Parathyroid adenoma (tissue), 2 donors: ENCODE measurements around the gene DNAAF8.

ENCODE experiments used
- H2AFZ ChIP-seq: fragments of 300-600 bp; sonication (generic); one replicate; pipeline ENCODE4 v1.7.0; 2017; ENCODE audit warnings: antibody characterized with exemption, mild to moderate bottlenecking
- H3K27ac ChIP-seq: fragments of 300-600 bp; sonication (generic); one replicate; pipeline ENCODE4 v1.7.0; 2017
- H3K27me3 ChIP-seq: fragments of 300-600 bp; sonication (generic); one replicate; pipeline ENCODE4 v1.7.0; 2017; ENCODE audit warnings: low read length; ENCODE audit not compliant: control insufficient read depth, insufficient read depth
- H3K36me3 ChIP-seq: fragments of 300-600 bp; sonication (generic); one replicate; pipeline ENCODE4 v1.7.0; 2017; ENCODE audit warnings: low read length; ENCODE audit not compliant: control insufficient read depth, insufficient read depth
- H3K4me1 ChIP-seq: fragments of 300-600 bp; sonication (generic); one replicate; pipeline ENCODE4 v1.7.0; 2017; ENCODE audit warnings: control low read depth
- H3K4me2 ChIP-seq: fragments of 300-600 bp; sonication (generic); one replicate; pipeline ENCODE4 v1.7.0; 2017; ENCODE audit warnings: low read length
- H3K4me3 ChIP-seq: fragments of 300-600 bp; sonication (generic); one replicate; pipeline ENCODE4 v1.7.0; 2017; ENCODE audit warnings: low read depth, low read length
- H3K79me2 ChIP-seq: fragments of 300-600 bp; sonication (generic); one replicate; pipeline ENCODE4 v1.7.0; 2017; ENCODE audit warnings: control low read depth
- H3K9ac ChIP-seq: fragments of 300-600 bp; sonication (generic); one replicate; pipeline ENCODE4 v1.7.0; 2017; ENCODE audit warnings: mild to moderate bottlenecking
- H3K9me3 ChIP-seq: fragments of 300-600 bp; sonication (generic); one replicate; pipeline ENCODE4 v1.7.0; 2017; ENCODE audit warnings: low read length; ENCODE audit not compliant: control insufficient read depth
- TF ChIP-seq, protein P1 (sequence below): fragments of 300-600 bp; sonication (generic); IDR thresholded peaks from one replicate; pipeline ENCODE4 v1.7.0; 2017; ENCODE audit warnings: antibody characterized with exemption, mild to moderate bottlenecking
- donor health status: primary hyperparathyroidism.

DNAAF8 gene

DNA sequence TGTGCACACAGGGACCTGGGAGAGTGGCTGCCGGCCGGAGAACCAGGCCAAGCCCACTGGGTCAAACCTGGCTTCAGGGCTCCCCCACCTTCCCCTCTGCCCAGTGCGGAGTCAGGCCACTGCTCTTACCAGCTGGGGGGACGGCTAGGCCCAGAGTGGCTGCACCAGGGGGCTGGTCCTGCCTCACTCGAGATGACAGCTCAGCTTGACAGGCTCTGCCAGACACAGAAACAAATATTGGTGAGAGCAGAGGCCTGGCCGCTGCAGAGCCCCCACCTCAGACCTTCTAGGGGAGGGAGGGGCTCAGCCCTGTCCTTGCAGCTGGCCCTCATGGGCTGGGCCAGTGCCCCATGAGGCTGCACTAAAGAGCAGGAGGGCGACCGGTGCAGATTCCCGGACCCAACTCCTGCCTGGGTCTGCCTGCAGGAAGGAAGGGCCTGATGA lies 36.5 kb upstream of the DNAAF8 start:
- H3K4me2 ChIP-seq, result no peak overlapping the region
- H2AFZ ChIP-seq, result no peak overlapping the region
- no peak overlapping the region for H3K27ac ChIP-seq
- H3K36me3 ChIP-seq, result no peaks in the 10 kb centered on the region
- H3K9ac ChIP-seq, result no peak overlapping the region
- H3K4me1 ChIP-seq, result no peaks in the 10 kb centered on the region
- H3K27me3 ChIP-seq, result no peaks in the 10 kb centered on the region
- no peaks in the 10 kb centered on the region for H3K9me3 ChIP-seq
- no peak overlapping the region for H3K4me3 ChIP-seq
- no peaks in the 10 kb centered on the region for H3K79me2 ChIP-seq
- TF ChIP-seq, protein P1, sequence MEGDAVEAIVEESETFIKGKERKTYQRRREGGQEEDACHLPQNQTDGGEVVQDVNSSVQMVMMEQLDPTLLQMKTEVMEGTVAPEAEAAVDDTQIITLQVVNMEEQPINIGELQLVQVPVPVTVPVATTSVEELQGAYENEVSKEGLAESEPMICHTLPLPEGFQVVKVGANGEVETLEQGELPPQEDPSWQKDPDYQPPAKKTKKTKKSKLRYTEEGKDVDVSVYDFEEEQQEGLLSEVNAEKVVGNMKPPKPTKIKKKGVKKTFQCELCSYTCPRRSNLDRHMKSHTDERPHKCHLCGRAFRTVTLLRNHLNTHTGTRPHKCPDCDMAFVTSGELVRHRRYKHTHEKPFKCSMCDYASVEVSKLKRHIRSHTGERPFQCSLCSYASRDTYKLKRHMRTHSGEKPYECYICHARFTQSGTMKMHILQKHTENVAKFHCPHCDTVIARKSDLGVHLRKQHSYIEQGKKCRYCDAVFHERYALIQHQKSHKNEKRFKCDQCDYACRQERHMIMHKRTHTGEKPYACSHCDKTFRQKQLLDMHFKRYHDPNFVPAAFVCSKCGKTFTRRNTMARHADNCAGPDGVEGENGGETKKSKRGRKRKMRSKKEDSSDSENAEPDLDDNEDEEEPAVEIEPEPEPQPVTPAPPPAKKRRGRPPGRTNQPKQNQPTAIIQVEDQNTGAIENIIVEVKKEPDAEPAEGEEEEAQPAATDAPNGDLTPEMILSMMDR, result no peak

DNA sequence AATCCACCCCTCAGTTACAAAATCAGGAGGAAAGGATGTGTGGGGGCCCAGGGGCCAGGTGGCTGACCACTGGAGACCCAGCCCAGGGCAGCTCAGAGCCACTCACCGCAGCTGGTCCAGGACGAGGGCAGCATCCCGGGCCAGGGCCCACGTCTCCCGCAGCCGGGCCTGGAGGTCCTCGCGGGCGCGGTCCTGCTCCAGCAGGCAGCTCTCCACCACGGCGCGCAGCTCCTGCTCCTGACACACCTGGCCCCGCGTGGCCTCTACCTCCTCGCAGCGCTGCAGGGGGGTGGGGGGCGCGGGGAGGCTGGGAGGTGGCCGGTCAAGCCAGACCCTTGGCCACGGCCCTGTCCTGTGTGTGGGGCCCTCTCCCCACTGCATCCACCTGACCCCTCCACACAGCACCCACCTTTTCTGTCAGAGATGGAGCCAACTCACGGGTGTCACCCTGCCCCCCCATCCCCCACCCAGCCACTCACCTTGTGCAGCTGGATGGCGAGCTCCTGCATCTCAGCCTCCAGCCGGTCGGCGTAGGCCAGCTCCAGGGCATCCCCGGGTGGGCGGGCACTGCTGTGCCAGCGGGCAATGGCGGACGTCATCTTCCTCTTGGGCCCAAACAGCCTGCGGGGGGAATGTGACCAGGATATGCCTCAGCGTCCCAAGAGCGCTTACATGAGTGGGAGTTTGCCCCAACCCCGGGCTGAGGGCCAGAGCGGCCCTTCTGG lies 35.9 kb upstream of the DNAAF8 start:
- no peaks in the 10 kb centered on the region for H3K79me2 ChIP-seq
- no peak overlapping the region for H3K4me2 ChIP-seq
- H3K9me3 ChIP-seq, result no peaks in the 10 kb centered on the region
- no peak overlapping the region for H2AFZ ChIP-seq
- no peak overlapping the region for H3K4me3 ChIP-seq
- H3K27me3 ChIP-seq, result no peaks in the 10 kb centered on the region
- no peaks in the 10 kb centered on the region for H3K36me3 ChIP-seq
- H3K9ac ChIP-seq, result no peak overlapping the region
- no peak overlapping the region for H3K27ac ChIP-seq
- no peaks in the 10 kb centered on the region for H3K4me1 ChIP-seq
- TF ChIP-seq, protein P1, result no peak

- Histone ChIP-seq H3K4me1 (no peaks in the 10 kb centered on the region), H3K9ac (no peak overlapping the region), H3K9me3 (no peaks in the 10 kb centered on the region), H2AFZ (no peak overlapping the region), H3K36me3 (no peaks in the 10 kb centered on the region), H3K79me2 (no peaks in the 10 kb centered on the region), H3K4me2 (no peak overlapping the region), H3K27ac (no peak overlapping the region), H3K27me3 (no peaks in the 10 kb centered on the region), H3K4me3 (no peak overlapping the region)
- TF ChIP-seq, protein P1, result no peak
Measured at GRCh38 chr16:4699046-4699556, 35.2 kb upstream of the DNAAF8 start.

DNA sequence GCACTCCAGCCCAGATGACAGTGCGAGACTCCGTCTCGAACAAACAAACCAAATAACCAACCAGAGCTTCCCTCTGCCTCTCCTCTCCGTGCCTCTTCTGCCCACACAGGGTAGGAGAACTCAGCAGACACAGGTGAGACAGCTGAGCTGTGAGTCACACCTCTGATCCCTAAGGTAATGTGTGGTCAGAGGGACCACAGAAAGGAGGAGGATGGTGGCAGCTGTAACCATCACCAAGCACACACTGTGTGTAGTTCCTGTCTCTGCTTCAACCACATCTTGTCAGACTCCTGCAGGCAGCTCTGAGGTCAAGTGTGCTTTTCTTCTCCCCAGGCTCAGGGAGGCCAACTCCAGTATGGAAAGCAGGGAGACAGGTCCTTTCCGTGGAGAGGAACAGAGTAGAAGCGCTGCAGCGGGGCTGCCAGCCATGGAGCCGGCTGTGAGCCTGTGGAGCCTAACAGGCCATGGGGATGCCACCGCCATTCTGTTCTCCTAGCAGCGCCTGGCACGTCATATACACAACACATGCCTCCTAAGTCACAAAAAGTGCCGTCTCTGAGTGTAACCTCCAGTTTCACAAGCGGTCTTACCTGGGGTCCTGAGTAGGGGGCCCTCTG lies 33.8 kb upstream of the DNAAF8 start:
- Histone ChIP-seq H3K4me3 (no peak overlapping the region), H3K79me2 (no peaks in the 10 kb centered on the region), H3K4me1 (no peaks in the 10 kb centered on the region), H3K36me3 (no peaks in the 10 kb centered on the region), H3K9ac (no peak overlapping the region), H3K9me3 (no peaks in the 10 kb centered on the region), H3K27me3 (no peaks in the 10 kb centered on the region), H2AFZ (no peak overlapping the region), H3K27ac (no peak overlapping the region), H3K4me2 (no peak overlapping the region)
- TF ChIP-seq, protein P1, result no peak
